Hematopoietic multipotent progenitor cell treated with erythropoietin and hydrocortisone succinate and interleukin-3 and kit ligand, for 8 days (in vitro differentiated cells): ENCODE measurements around the gene OR2W3.

Experiments used
- DNase-seq: peaks from one replicate; pipeline ENCODE4 v3.0.0-alpha.2; 2015

The OR2W3 gene

GRCh38 chr1:247923941-247924340 is 28.6 kb downstream of the OR2W3 start:
- DNase-seq: no peak

DNA sequence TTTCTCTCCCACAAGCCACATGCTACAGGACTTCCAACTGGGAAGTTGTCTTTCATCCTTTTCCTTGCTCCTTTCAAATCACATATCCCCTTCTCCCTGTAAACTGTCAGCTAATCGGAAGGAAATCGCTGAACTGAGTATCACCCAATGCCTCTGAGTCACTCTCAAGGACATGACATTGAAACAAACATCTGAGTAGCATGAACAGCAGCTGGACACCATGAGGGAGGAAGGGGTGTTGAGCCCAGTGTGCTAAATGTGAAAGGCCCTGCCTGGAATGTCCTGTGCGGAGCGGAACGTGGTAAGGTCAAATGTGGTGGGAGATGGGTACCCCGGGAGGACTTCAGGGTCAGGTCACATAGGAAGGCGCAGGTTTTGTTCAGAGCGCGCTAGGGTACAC is 29.5 kb downstream of the OR2W3 start, which contains the start of gene OR2AJ1:
TSS of gene OR2AJ1 (plus strand) at position 22 of the 400 bp plus-strand sequence. CDS start 8,880 bp downstream, outside the sequence.
- no peak for DNase-seq

GRCh38 chr1:247933989-247934388 is 38.6 kb downstream of the OR2W3 start:
- no peak for DNase-seq

GRCh38 chr1:247935781-247936180 is 40.4 kb downstream of the OR2W3 start:
- no peak for DNase-seq

GRCh38 chr1:247936415-247936814 is 41.0 kb downstream of the OR2W3 start:
- no peak for DNase-seq

- DNase-seq: peak; percentile 93
Measured at GRCh38 chr1:247936965-247937734, 41.8 kb downstream of the OR2W3 start.

GRCh38 chr1:247942624-247943023 is 47.2 kb downstream of the OR2W3 start:
- DNase-seq: no peak
